Esophagus muscularis mucosa (tissue), 4 donors: ENCODE results near the gene IFNA1. TPM values are rescaled to one million over a fixed set of nuclear protein-coding genes. Genes with fewer than 3 reads are reported as not detected.
A peak's percentile ranks its signal among the peaks of the same experiment; 100 is the strongest.

ENCODE experiments used
- DNase-seq: peaks from one replicate; pipeline ENCODE4 v3.0.0-alpha.2; 2017; ENCODE audit errors: extremely low spot score
- H3K27ac ChIP-seq, 4 donors: fragments of 200-600 bp; sonication (generic); replicated peaks in 1 of 4; 1 replicate in 3 of 4; 2 replicates in 1 of 4; pipeline ENCODE4 v1.5.1; 2016 to 2019; ENCODE audit warnings: mild to moderate bottlenecking in 1 of 4
- H3K27me3 ChIP-seq, 4 donors: fragments of 200-600 bp; sonication (generic); one replicate each; pipeline versions ENCODE4 v1.5.1 to v1.6.0; 2016 to 2019
- H3K36me3 ChIP-seq, 4 donors: fragments of 200-600 bp; sonication (generic); one replicate each; pipeline ENCODE4 v1.5.1; 2016 to 2019
- H3K4me1 ChIP-seq, 4 donors: fragments of 200-600 bp; sonication (generic); one replicate each; pipeline ENCODE4 v1.5.1; 2016 to 2019
- H3K4me3 ChIP-seq, 4 donors: fragments of 200-600 bp; sonication (generic); 1 replicate in 2 of 4; 2 replicates in 2 of 4; pipeline ENCODE4 v1.5.1; 2016 to 2019; ENCODE audit warnings: mild to moderate bottlenecking in 4 of 4, moderate library complexity in 1 of 4
- H3K9me3 ChIP-seq, 4 donors: fragments of 200-600 bp; sonication (generic); 1 replicate in 3 of 4; 2 replicates in 1 of 4; pipeline ENCODE4 v1.5.1; 2016 to 2019
- CTCF ChIP-seq, 3 experiments: fragments of 200-600 bp in 2 of 3; fragments of 450-650 bp in 1 of 3; sonication (generic) in 2 of 3; IDR thresholded peaks; one replicate each; pipeline ENCODE4 v1.5.1; 2017 to 2019; ENCODE audit warnings: antibody characterized with exemption in 3 of 3, mild to moderate bottlenecking in 2 of 3, moderate library complexity in 1 of 3
- EP300 ChIP-seq: sonication (generic); formaldehyde crosslinking; IDR thresholded peaks from one replicate; pipeline ENCODE4 v1.6.1; 2017; ENCODE audit warnings: antibody characterized with exemption
- POLR2A ChIP-seq: fragments of 450-650 bp; IDR thresholded peaks from one replicate; pipeline ENCODE4 v1.6.1; 2017; ENCODE audit warnings: antibody characterized with exemption, moderate library complexity, mild to moderate bottlenecking, low read depth
- POLR2AphosphoS5 ChIP-seq, 2 donors: sonication (generic); formaldehyde crosslinking; IDR thresholded peaks; one replicate each; pipeline ENCODE4 v1.6.1; 2017; ENCODE audit warnings: antibody characterized with exemption in 2 of 2
- WGBS: methylation state at CpG from one replicate; pipeline ENCODE4 v1.1.5; 2018; 5-methylcytosine and 5-hydroxymethylcytosine counted together
- intact Hi-C: fragments of 100-400 bp; cut with DNase I; formaldehyde crosslinking; loops from one replicate; pipeline ENCODE4 v1.15.1; 2023
- total RNA-seq, 4 donors: library from RNA; depleted of rRNA; stranded (reverse); fragments of >200 nt; gene quantifications; one replicate each; pipeline versions ENCODE4 v1.1.0 to v1.2.1, GENCODE V29; 2016

Gene IFNA1
- not detected for total RNA-seq

GRCh38 chr9:21440139-21440538, at the start of gene IFNA1:
Gene IFNA1, plus strand, starts transcription at chr9:21440439. Its CDS starts 69 bp downstream, at chr9:21440508.
- intact Hi-C loops, result no loop called here
- H3K9me3 ChIP-seq, result peaks cover 0 to 9% (median 7%) of the 10 kb centered on the region in 4 donors
- DNase-seq, result no peak
- no peaks in the 10 kb centered on the region for H3K36me3 ChIP-seq
- TF ChIP-seq CTCF (IDR thresholded peaks at IDR 0.05) (no peak), EP300 (no peak), POLR2A (no peak), POLR2AphosphoS5 (IDR thresholded peaks at IDR 0.05) (no peak)
- no peak within 1 kb of the TSS for H3K4me3 ChIP-seq
- no peaks in the 10 kb centered on the region for H3K4me1 ChIP-seq
- no peak within 1 kb of the TSS for H3K27ac ChIP-seq
- WGBS, result 77% methylated on average over 2 of the region's 4 CpGs
- no peaks in the 10 kb centered on the region for H3K27me3 ChIP-seq

- Histone ChIP-seq H3K36me3 (no peaks in the 10 kb centered on the region), H3K4me3 (no peak overlapping the region), H3K27me3 (peaks cover 0 to 50% (median 0%) of the 10 kb centered on the region in 4 donors), H3K9me3 (no peaks in the 10 kb centered on the region), H3K4me1 (peaks cover 0 to 8% (median 6%) of the 10 kb centered on the region in 4 donors), H3K27ac (no peak overlapping the region)
- intact Hi-C loops, result loop anchor here (5.0 kb wide), 1 partner anchor 60 kb away; no protein-coding TSS in a partner anchor
- no peak for TF ChIP-seq POLR2A
- TF ChIP-seq POLR2AphosphoS5 (IDR thresholded peaks at IDR 0.05), result no peak
- TF ChIP-seq EP300, result no peak
- peak in 1 of 3 experiments; percentile 25 for TF ChIP-seq CTCF (IDR thresholded peaks at IDR 0.05)
- WGBS, result 85% methylated on average over 6 of the region's 6 CpGs
- no peak for DNase-seq
These were observed 48.0 kb upstream of the IFNA1 start for GRCh38 chr9:21392270-21392669.

GRCh38 chr9:21395778-21396717, 44.2 kb upstream of the IFNA1 start:
- Histone ChIP-seq H3K27ac (no peak overlapping the region), H3K4me3 (peak overlapping the region; percentile 54 to 65 (median 56)), H3K4me1 (peaks cover 0 to 8% (median 6%) of the 10 kb centered on the region in 4 donors), H3K9me3 (no peaks in the 10 kb centered on the region), H3K27me3 (peaks cover 0 to 56% (median 3%) of the 10 kb centered on the region in 4 donors), H3K36me3 (no peaks in the 10 kb centered on the region)
- intact Hi-C loops, result loop anchor here (2.0 kb wide), 1 partner anchor 79 kb away; no protein-coding TSS in a partner anchor
- TF ChIP-seq EP300 (no peak), CTCF (IDR thresholded peaks at IDR 0.05) (peak; percentile 52 to 83 (median 70))
- 9% methylated on average over 31 of the region's 40 CpGs for WGBS
- DNase-seq, result no peak

GRCh38 chr9:21398955-21399489, 41.2 kb upstream of the IFNA1 start:
- intact Hi-C loops, result no loop called here
- no peak for DNase-seq
- WGBS, result 83% methylated on average over 5 of the region's 5 CpGs
- no peak for TF ChIP-seq EP300
- no peak for TF ChIP-seq POLR2A
- TF ChIP-seq CTCF (IDR thresholded peaks at IDR 0.05), result no peak
- TF ChIP-seq POLR2AphosphoS5 (IDR thresholded peaks at IDR 0.05), result no peak
- peaks cover 8 to 21% (median 18%) of the 10 kb centered on the region in 4 donors for H3K4me1 ChIP-seq
- H3K27me3 ChIP-seq, result peaks cover 0 to 52% (median 18%) of the 10 kb centered on the region in 4 donors
- no peaks in the 10 kb centered on the region for H3K36me3 ChIP-seq
- H3K9me3 ChIP-seq, result no peaks in the 10 kb centered on the region
- no peak overlapping the region for H3K4me3 ChIP-seq
- H3K27ac ChIP-seq, result no peak overlapping the region
